HEK293T (cell line): Measurements from ENCODE around the gene FBXW8.

Source experiments
- CTCF ChIA-PET: fragments of 350-600 bp; formaldehyde crosslinking; extraction: SDS; loops from one replicate; lab custom pipeline; 2021; ENCODE audit warnings: antibody characterized with exemption, inconsistent platforms; lab: Yijun Ruan, JAX
- POLR2A ChIA-PET: fragments of 350-600 bp; formaldehyde crosslinking; extraction: SDS; loops from one replicate; lab custom pipeline; 2020; ENCODE audit warnings: antibody characterized with exemption, inconsistent platforms; lab: Yijun Ruan, JAX
- DNase-seq: peaks from one replicate; pipeline ENCODE4 v3.0.0; 2012; ENCODE audit warnings: mixed read lengths; ENCODE audit errors: extremely low spot score
- ARNT ChIP-seq: fragments of 450-650 bp; IDR thresholded peaks from 2 replicates; pipeline ENCODE4 v1.6.1; 2017; ENCODE audit warnings: mild to moderate bottlenecking
- BHLHE40 ChIP-seq: fragments of 450-650 bp; IDR thresholded peaks from 2 replicates; pipeline ENCODE4 v1.6.1; 2016; ENCODE audit warnings: mild to moderate bottlenecking, moderate library complexity, borderline replicate concordance
- CTBP1 ChIP-seq: fragments of 450-650 bp; IDR thresholded peaks from 2 replicates; pipeline ENCODE4 v1.6.1; 2016; ENCODE audit warnings: borderline replicate concordance
- ELF4 ChIP-seq: fragments of 450-650 bp; IDR thresholded peaks from 2 replicates; pipeline ENCODE4 v1.6.1; 2017; ENCODE audit warnings: antibody characterized with exemption
- FOXA1 ChIP-seq: fragments of 450-650 bp; IDR thresholded peaks from 2 replicates; pipeline ENCODE4 v1.6.1; 2016; ENCODE audit warnings: mild to moderate bottlenecking
- FOXK2 ChIP-seq: fragments of 450-650 bp; IDR thresholded peaks from 2 replicates; pipeline ENCODE4 v1.6.1; 2016; ENCODE audit warnings: mild to moderate bottlenecking
- FOXM1 ChIP-seq: fragments of 450-650 bp; IDR thresholded peaks from 2 replicates; pipeline ENCODE4 v1.6.1; 2017; ENCODE audit warnings: mild to moderate bottlenecking, borderline replicate concordance
- HDGF ChIP-seq: fragments of 450-650 bp; IDR thresholded peaks from 2 replicates; pipeline ENCODE4 v1.6.1; 2017; ENCODE audit warnings: antibody characterized with exemption, borderline replicate concordance
- L3MBTL2 ChIP-seq: fragments of 450-650 bp; conservative IDR thresholded peaks from 2 replicates; pipeline ENCODE4 v1.6.1; 2016; ENCODE audit warnings: mild to moderate bottlenecking
- LEF1 ChIP-seq: fragments of 450-650 bp; IDR thresholded peaks from 2 replicates; pipeline ENCODE4 v1.6.1; 2017; ENCODE audit warnings: mild to moderate bottlenecking, borderline replicate concordance
- NFRKB ChIP-seq: fragments of 450-650 bp; IDR thresholded peaks from 2 replicates; pipeline ENCODE4 v1.6.1; 2016; ENCODE audit warnings: mild to moderate bottlenecking, moderate library complexity
- SP1 ChIP-seq: fragments of 450-650 bp; IDR thresholded peaks from 2 replicates; pipeline ENCODE4 v1.6.1; 2017
- SUZ12 ChIP-seq: fragments of 450-650 bp; IDR thresholded peaks from 2 replicates; pipeline ENCODE4 v1.6.1; 2016; ENCODE audit warnings: mild to moderate bottlenecking
- TARDBP ChIP-seq: fragments of 450-650 bp; IDR thresholded peaks from 2 replicates; pipeline ENCODE4 v1.6.1; 2016
- ZNF384 ChIP-seq: fragments of 450-650 bp; IDR thresholded peaks from 2 replicates; pipeline ENCODE4 v1.6.1; 2016
- TF ChIP-seq, protein P1 (sequence below): fragments of 450-650 bp; IDR thresholded peaks from 2 replicates; pipeline ENCODE4 v1.6.1; 2016

Gene FBXW8

DNA sequence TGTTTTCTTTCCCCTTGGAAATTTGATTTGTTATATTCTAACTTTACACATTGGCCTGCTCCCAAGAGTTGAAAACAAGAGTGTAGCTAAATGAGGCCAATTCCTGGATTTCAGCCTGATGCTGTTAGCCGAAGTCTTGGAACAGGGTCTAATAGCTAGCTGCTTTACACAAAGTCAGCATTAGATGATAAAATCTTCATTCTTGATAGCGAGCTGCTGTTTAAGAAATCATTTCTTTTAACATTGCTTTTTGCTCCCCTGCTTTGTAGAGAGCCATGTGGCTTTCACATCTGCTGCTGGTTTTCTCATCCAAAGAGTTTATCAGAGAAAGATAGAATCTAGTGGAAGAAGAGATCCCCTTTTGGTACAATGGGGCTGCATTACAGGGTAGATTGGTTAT lies 22.3 kb downstream of the FBXW8 start:
- POLR2A ChIA-PET, result no interaction called here
- no peak for DNase-seq
- CTCF ChIA-PET, result no interaction called here
- no peak for TF ChIP-seq SUZ12
- TF ChIP-seq FOXK2, result no peak
- no peak for TF ChIP-seq TARDBP
- TF ChIP-seq FOXM1, result no peak
- no peak for TF ChIP-seq FOXA1
- TF ChIP-seq ELF4, result no peak
- TF ChIP-seq BHLHE40, result no peak
- no peak for TF ChIP-seq HDGF
- TF ChIP-seq, protein P1, sequence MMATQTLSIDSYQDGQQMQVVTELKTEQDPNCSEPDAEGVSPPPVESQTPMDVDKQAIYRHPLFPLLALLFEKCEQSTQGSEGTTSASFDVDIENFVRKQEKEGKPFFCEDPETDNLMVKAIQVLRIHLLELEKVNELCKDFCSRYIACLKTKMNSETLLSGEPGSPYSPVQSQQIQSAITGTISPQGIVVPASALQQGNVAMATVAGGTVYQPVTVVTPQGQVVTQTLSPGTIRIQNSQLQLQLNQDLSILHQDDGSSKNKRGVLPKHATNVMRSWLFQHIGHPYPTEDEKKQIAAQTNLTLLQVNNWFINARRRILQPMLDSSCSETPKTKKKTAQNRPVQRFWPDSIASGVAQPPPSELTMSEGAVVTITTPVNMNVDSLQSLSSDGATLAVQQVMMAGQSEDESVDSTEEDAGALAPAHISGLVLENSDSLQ, result no peak
- TF ChIP-seq NFRKB, result no peak

DNA sequence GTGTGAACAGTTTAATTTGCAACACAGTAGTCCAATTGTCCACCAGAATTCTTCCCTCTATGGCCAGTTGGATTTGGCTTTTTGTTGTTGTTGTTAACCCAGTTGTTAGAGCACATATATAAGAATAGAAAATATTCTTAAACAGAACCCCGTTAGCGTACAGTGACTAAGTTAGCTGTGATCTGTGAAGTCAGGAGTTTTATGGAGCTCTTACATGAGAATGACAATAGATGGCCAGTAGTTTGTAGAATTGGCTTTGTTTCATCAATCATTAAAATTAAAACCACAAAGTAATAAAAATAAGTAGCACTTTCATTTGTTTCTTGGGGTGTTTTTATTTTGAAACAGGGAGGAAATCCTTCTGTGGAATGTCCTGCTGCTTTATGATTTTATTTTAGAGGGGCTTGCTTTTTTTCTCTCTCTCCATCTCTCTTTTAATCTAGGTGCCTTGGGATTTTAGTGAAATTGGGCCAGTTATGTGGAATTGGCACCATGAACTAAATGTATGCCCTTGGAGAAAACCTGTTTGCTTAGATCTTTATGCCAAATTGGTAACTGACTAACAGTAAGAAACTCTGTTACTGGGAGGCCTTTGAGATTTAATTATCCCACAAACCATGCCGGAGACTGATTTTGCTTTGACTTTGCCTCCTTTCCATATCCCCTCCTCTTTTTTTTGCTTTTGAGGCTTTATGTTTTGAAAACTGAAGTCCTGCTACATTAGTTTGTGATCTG lies 22.9 kb downstream of the FBXW8 start:
- POLR2A ChIA-PET, result no interaction called here
- DNase-seq, result no peak
- no peak for TF ChIP-seq SUZ12
- no peak for TF ChIP-seq FOXM1
- TF ChIP-seq ZNF384, result no peak
- CTCF ChIA-PET, result no interaction called here

DNA sequence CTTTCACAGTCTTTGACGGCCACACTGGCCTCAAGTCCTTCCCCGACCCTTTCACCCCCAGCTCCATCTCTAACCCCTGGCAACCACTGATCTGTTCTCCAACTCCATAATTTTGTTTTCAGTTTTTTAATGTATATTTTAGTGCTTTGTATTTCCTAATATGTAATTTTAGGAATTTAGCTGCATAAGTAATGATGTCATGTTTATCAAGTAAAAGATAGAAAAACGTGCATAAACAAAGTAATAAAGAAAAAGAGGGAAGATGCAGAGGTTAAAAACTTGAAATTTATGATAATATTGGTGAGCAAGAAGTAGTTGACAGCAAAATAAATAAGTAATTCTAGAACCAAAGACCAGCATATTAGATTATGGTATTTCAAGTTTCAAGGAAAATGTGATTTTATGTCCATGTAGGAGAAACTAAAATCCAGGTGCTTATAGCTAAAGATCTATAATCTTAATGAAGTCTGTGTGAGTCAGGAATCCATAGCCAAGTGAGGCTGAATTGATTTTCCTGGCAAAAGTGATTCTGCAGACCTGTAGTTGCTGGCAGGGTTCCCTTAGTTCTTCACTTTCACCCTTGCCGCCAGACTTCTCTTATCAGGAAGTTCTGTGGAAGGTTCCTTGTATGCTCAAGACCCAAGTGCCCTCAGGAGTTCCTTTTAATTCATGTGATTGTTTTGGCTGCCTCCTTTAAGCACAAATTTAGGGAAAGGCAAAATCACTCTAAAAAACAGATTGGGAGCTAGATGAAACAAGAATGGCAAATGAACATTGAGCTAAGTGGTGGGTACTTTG lies 24.4 kb downstream of the FBXW8 start:
- ChIA-PET POLR2A (no interaction called here), CTCF (no interaction called here)
- DNase-seq, result no peak
- TF ChIP-seq FOXK2 (no peak), CTBP1 (no peak), ARNT (no peak), ELF4 (no peak), HDGF (no peak), NFRKB (no peak), ZNF384 (no peak), SUZ12 (no peak), FOXA1 (no peak), FOXM1 (no peak), TARDBP (no peak), SP1 (no peak), BHLHE40 (no peak), L3MBTL2 (no peak)

DNA sequence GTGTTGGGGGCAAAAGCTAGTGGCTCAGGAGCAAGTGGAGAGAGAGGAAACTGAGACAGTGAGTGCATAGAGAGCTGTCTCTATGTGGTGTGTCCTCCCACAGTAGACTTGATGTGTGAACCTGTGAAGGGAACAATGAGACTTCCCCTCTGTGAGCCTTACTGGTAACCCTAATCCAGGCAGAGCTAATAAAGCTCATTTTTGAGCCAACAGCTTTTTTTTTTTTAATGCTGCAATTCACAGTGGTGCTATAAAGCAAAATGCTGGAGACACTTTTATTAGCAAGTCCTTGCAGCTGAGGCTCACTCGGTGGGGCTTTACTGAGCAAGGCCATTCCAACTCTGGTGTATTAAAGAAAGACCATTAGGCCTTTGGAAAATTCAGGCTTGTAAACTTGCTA lies 26.9 kb downstream of the FBXW8 start:
- ChIA-PET CTCF (no interaction called here), POLR2A (no interaction called here)
- no peak for TF ChIP-seq FOXA1
- no peak for TF ChIP-seq FOXK2
- TF ChIP-seq CTBP1, result no peak
- peak; percentile 90 for TF ChIP-seq ZNF384
- TF ChIP-seq, protein P1, result peak; percentile 85
- no peak for DNase-seq

DNA sequence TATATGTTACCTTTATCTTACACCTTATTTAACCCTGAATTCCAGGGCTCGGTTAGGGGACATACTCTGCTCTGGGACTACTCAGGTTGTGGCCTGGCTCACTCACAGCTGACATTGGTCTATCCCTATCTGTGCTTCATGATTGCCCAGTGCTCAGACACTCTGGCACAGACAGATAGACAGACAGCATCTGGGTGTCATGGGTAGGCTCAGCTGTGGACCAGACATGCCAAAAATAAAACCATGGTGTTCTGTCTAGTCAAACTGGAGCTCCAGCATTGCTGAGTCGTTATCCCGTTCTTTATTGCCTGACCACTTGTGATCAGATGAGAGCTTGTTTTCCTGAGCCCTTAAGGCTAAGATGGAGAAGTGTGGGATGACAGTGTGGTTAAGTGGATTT lies 29.0 kb downstream of the FBXW8 start:
- ChIA-PET CTCF (no interaction called here), POLR2A (no interaction called here)
- TF ChIP-seq FOXA1 (no peak), CTBP1 (no peak), ELF4 (no peak), L3MBTL2 (no peak), ZNF384 (no peak), LEF1 (no peak), SUZ12 (no peak), SP1 (no peak), FOXM1 (no peak), BHLHE40 (no peak), TARDBP (no peak), NFRKB (no peak), ARNT (no peak), FOXK2 (no peak), HDGF (no peak)
- TF ChIP-seq, protein P1, result no peak
- no peak for DNase-seq

DNA sequence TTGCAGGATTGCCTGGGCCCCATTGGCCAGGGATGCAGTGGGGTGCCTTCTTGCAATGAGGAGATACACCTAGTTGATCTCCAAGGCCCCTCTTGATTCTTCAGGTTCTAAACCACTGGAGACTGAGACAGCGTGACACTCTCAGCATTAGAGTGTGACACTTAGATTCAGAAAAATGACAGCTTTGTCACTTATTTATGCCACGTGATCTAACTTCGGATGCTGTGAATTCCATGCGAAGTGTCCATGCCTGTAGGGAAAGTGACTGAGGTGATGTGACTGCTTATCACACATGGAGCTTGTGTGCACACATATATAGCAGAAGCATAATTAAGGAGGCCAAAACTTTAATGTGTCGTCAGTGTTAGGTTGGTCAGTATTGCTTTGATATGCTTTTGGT lies 30.4 kb downstream of the FBXW8 start:
- TF ChIP-seq CTBP1 (no peak), L3MBTL2 (no peak), BHLHE40 (no peak), HDGF (no peak), SUZ12 (no peak), NFRKB (no peak), ZNF384 (no peak), ELF4 (no peak), ARNT (no peak), TARDBP (no peak), FOXM1 (no peak), FOXA1 (no peak), SP1 (no peak), LEF1 (no peak), FOXK2 (no peak)
- TF ChIP-seq, protein P1, result no peak
- POLR2A ChIA-PET, result no interaction called here
- no peak for DNase-seq
- CTCF ChIA-PET, result no interaction called here
